CD4-positive, alpha-beta memory T cell (primary cell): ENCODE measurements around the gene FOXN4. TPM values are rescaled to one million over a fixed set of nuclear protein-coding genes. Genes with fewer than 3 reads are reported as not detected.
A peak's percentile ranks its signal among the peaks of the same experiment; 100 is the strongest.

ENCODE experiments used
- CTCF ChIA-PET: fragments of 350-600 bp; sonication (Branson Sonifier 250); formaldehyde crosslinking; loops from one replicate; lab custom pipeline; 2021; ENCODE audit warnings: inconsistent platforms; ENCODE audit not compliant: partially characterized antibody; lab: Charles Lee
- POLR2A ChIA-PET: fragments of 350-600 bp; sonication (Branson Sonifier 250); formaldehyde crosslinking; loops from one replicate; lab custom pipeline; 2021; ENCODE audit not compliant: partially characterized antibody; lab: Charles Lee
- DNase-seq, 5 donors: peaks; one replicate each; pipeline versions ENCODE4 v3.0.0 to v3.0.0-alpha.2; 2020 to 2022; ENCODE audit warnings: mixed read lengths in 1 of 5
- H3K27ac ChIP-seq: one replicate; pipeline ENCODE4 v1.7.0; 2013; ENCODE audit warnings: low read depth, low read length
- H3K27me3 ChIP-seq: 2 replicates; pipeline ENCODE4 v1.7.0; 2013; ENCODE audit warnings: mild to moderate bottlenecking, low read length, moderate library complexity; ENCODE audit not compliant: insufficient read depth
- H3K36me3 ChIP-seq: 2 replicates; pipeline ENCODE4 v1.7.0; 2013; ENCODE audit warnings: mild to moderate bottlenecking, low read length, moderate library complexity; ENCODE audit not compliant: insufficient read depth
- H3K4me1 ChIP-seq: 2 replicates; pipeline ENCODE4 v1.7.0; 2013; ENCODE audit warnings: mild to moderate bottlenecking, low read length, moderate library complexity; ENCODE audit not compliant: insufficient read depth
- H3K4me3 ChIP-seq, 2 donors: one replicate each; pipeline ENCODE4 v1.7.0; 2013; ENCODE audit warnings: low read length in 2 of 2, mild to moderate bottlenecking in 1 of 2
- H3K9me3 ChIP-seq, 2 donors: one replicate each; pipeline ENCODE4 v1.7.0; 2013; ENCODE audit warnings: low read length in 2 of 2, control low read depth in 1 of 2; ENCODE audit not compliant: control insufficient read depth in 1 of 2
- H3K27ac Mint-ChIP-seq, 7 donors: one replicate each; pipeline ENCODE4 v1.8.0; 2020 to 2021; ENCODE audit warnings: mixed read lengths in 7 of 7, mild to moderate bottlenecking in 6 of 7, inconsistent platforms in 3 of 7, moderate library complexity in 3 of 7
- H3K27me3 Mint-ChIP-seq, 2 donors: one replicate each; pipeline ENCODE4 v1.8.0; 2020 to 2021; ENCODE audit warnings: mixed read lengths in 2 of 2
- H3K36me3 Mint-ChIP-seq, 2 donors: one replicate each; pipeline ENCODE4 v1.8.0; 2020 to 2021; ENCODE audit warnings: mixed read lengths in 2 of 2, inconsistent platforms in 1 of 2, mild to moderate bottlenecking in 1 of 2
- H3K4me1 Mint-ChIP-seq, 4 donors: one replicate each; pipeline ENCODE4 v1.8.0; 2020 to 2021; ENCODE audit warnings: mixed read lengths in 4 of 4, mild to moderate bottlenecking in 1 of 4
- H3K4me3 Mint-ChIP-seq, 8 donors: one replicate each; pipeline ENCODE4 v1.8.0; 2020 to 2021; ENCODE audit warnings: mixed read lengths in 8 of 8, mild to moderate bottlenecking in 7 of 8, moderate library complexity in 6 of 8, inconsistent platforms in 3 of 8
- H3K9me3 Mint-ChIP-seq, 8 donors: one replicate each; pipeline ENCODE4 v1.8.0; 2020 to 2021; ENCODE audit warnings: mixed read lengths in 8 of 8, mild to moderate bottlenecking in 5 of 8, inconsistent platforms in 3 of 8, moderate library complexity in 1 of 8
- intact Hi-C: fragments of 100-400 bp; cut with micrococcal nuclease; formaldehyde crosslinking; loops from one replicate; pipeline ENCODE4 v1.15.1; 2023
- polyA plus RNA-seq, 2 donors: library from polyadenylated mRNA; unstranded; fragments of 300-500 nt; fragmentation: Illumina TruSeq; gene quantifications; one replicate each; pipeline ENCODE4 v1.2.3, GENCODE V29; 2021
- total RNA-seq, 2 experiments: library from RNA; stranded (reverse); gene quantifications; one replicate each; pipeline ENCODE4 v1.2.3, GENCODE V29; 2021

FOXN4 gene
- total and polyA plus RNA-seq, 4 experiments from 2014 or later, result not detected

DNA sequence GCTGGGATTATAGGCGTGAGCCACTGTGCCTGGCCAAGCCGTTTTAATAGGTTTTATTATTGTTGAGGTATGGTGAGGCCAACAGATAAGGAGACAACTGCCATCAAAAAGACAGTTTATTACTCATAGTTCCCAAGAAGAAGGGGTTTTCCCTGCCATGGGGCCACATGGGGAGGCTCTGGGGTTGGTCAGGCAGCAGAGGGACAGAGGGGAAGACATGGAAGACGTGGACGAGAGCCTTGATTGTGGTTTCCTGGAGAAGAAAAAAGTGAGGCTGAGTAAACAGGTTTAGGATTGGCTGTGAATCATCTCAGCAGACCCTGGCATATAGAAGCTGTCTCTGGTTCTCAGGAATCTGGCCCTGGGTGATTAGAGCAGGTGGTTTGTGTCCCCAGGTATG, 69.9 kb downstream of the FOXN4 start:
- Histone ChIP-seq H3K9me3 (no peaks in the 10 kb centered on the region), H3K36me3 (peaks cover 5% of the 10 kb centered on the region), H3K4me3 (no peak overlapping the region), H3K27me3 (no peaks in the 10 kb centered on the region), H3K27ac (no peak overlapping the region), H3K4me1 (no peaks in the 10 kb centered on the region)
- CTCF ChIA-PET, result no interaction called here
- peaks cover 32 to 61% of the 10 kb centered on the region in 2 donors for H3K36me3 Mint-ChIP-seq
- intact Hi-C loops, result no loop called here
- H3K4me1 Mint-ChIP-seq, result no peaks in the 10 kb centered on the region
- no peaks in the 10 kb centered on the region for H3K27me3 Mint-ChIP-seq
- H3K4me3 Mint-ChIP-seq, result no peak overlapping the region
- no peak for DNase-seq
- H3K27ac Mint-ChIP-seq, result peak overlapping the region in 1 of 7 donors; percentile 72
- no peaks in the 10 kb centered on the region for H3K9me3 Mint-ChIP-seq
- POLR2A ChIA-PET, result no interaction called here

DNA sequence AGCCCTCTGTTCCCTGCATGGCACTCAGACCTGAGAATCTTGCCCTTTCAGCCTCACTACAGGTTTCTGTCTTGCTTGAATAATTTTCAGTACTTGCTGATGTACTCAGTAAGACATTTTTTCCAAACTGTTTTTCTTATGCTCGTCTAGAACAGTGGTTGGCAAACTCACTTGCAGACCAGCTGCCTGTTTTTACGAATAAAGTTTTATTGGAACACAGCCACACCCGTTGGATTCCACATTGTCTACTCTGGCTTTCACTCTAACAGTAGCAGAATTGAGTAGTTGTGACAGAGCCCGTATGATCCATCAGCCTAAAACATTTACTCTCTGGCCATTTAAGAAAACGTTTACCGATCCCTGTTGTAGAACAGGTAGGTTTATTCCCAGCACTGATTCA, 72.8 kb downstream of the FOXN4 start:
- H3K9me3 ChIP-seq, result no peaks in the 10 kb centered on the region
- no peak overlapping the region for H3K4me3 ChIP-seq
- H3K36me3 Mint-ChIP-seq, result peaks cover 34 to 41% of the 10 kb centered on the region in 2 donors
- ChIA-PET POLR2A (no interaction called here), CTCF (interaction anchor here (0.9 kb wide), 1 partner anchor 192 kb away, joined by 3 read pairs; no protein-coding TSS in a partner anchor)
- DNase-seq, result no peak
- no peak overlapping the region for H3K27ac ChIP-seq
- peaks cover 5% of the 10 kb centered on the region for H3K36me3 ChIP-seq
- no peak overlapping the region for H3K4me3 Mint-ChIP-seq
- H3K27ac Mint-ChIP-seq, result peak overlapping the region in 1 of 7 donors; percentile 57
- no peaks in the 10 kb centered on the region for H3K9me3 Mint-ChIP-seq
- no peaks in the 10 kb centered on the region for H3K4me1 ChIP-seq
- no peaks in the 10 kb centered on the region for H3K27me3 ChIP-seq
- intact Hi-C loops, result no loop called here
- H3K27me3 Mint-ChIP-seq, result no peaks in the 10 kb centered on the region
- H3K4me1 Mint-ChIP-seq, result no peaks in the 10 kb centered on the region

DNA sequence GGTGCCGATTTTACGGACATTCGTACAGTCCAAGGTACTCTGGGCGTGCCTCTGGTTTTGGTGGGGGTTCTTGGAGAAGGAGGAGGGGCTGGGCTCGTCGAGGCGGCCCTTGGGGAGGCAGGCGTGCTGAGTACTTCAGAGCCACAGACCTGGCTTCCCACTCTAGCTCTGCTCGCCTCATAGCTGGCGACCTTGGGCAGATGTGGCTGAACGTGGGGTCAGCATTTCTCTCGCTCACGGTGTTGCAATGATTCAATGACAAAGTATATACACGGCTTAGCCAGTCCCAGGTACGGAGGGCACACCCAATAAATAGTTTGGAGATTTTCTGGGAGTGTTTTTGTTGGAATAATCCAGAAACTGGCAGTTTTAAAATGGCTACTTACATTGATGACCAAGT, 75.1 kb downstream of the FOXN4 start:
- Mint-ChIP-seq H3K4me1 (no peaks in the 10 kb centered on the region), H3K36me3 (peaks cover 30 to 40% of the 10 kb centered on the region in 2 donors), H3K27ac (no peak overlapping the region), H3K4me3 (no peak overlapping the region), H3K9me3 (no peaks in the 10 kb centered on the region), H3K27me3 (no peaks in the 10 kb centered on the region)
- H3K4me3 ChIP-seq, result no peak overlapping the region
- no peak for DNase-seq
- intact Hi-C loops, result no loop called here
- ChIA-PET CTCF (no interaction called here), POLR2A (no interaction called here)
- H3K27ac ChIP-seq, result no peak overlapping the region
- H3K9me3 ChIP-seq, result no peaks in the 10 kb centered on the region
- no peaks in the 10 kb centered on the region for H3K4me1 ChIP-seq
- no peaks in the 10 kb centered on the region for H3K36me3 ChIP-seq
- H3K27me3 ChIP-seq, result no peaks in the 10 kb centered on the region

DNA sequence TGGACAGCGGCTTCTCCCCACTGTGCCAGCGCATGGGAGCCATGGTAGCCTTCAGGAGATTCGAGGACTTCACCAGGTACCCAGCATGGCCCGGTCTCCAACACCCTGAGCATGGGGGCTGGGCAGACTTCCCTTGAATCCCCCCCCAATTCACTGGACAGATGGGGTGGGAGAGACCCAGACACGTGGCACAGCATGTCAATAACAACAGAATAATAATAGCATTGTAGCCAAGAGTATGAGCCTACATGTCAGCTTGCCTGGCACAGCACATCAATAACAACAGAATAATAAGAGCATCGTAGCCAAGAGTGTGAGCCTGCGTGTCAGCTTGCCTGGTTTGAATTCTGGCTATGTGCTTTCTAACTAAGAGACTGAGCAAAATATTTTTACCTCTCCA, 76.4 kb downstream of the FOXN4 start:
- POLR2A ChIA-PET, result no interaction called here
- Histone ChIP-seq H3K9me3 (no peaks in the 10 kb centered on the region), H3K4me3 (no peak overlapping the region), H3K27me3 (no peaks in the 10 kb centered on the region), H3K27ac (no peak overlapping the region), H3K4me1 (no peaks in the 10 kb centered on the region), H3K36me3 (no peaks in the 10 kb centered on the region)
- peaks cover 30 to 40% of the 10 kb centered on the region in 2 donors for H3K36me3 Mint-ChIP-seq
- H3K4me3 Mint-ChIP-seq, result no peak overlapping the region
- DNase-seq, result no peak
- CTCF ChIA-PET, result no interaction called here
- intact Hi-C loops, result no loop called here
- H3K27me3 Mint-ChIP-seq, result no peaks in the 10 kb centered on the region
- H3K4me1 Mint-ChIP-seq, result no peaks in the 10 kb centered on the region
- H3K9me3 Mint-ChIP-seq, result no peaks in the 10 kb centered on the region
- H3K27ac Mint-ChIP-seq, result peak overlapping the region in 1 of 7 donors; percentile 43

DNA sequence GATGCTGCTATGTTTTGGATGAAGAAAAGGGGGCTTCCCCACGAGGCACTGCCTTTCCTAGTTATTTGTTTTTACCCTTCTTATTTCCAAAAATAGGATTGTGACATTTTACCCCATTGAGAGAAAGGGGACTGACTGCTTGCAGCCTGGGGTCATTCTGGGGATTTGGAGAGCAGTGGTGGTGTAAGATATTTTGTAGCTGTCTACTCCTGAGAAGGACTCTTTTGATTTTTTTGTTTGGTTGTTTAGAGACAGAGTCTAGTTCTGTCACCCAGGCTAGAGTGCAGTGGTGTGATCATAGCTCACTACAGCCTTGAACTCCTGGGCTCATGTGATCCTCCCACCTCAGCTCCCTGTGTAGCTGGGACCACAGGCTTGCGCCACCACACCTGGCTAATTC, 78.9 kb downstream of the FOXN4 start:
- H3K4me3 ChIP-seq, result no peak overlapping the region
- ChIA-PET POLR2A (no interaction called here), CTCF (no interaction called here)
- intact Hi-C loops, result no loop called here
- no peaks in the 10 kb centered on the region for H3K27me3 ChIP-seq
- Mint-ChIP-seq H3K9me3 (no peaks in the 10 kb centered on the region), H3K4me3 (no peak overlapping the region), H3K27me3 (no peaks in the 10 kb centered on the region), H3K4me1 (no peaks in the 10 kb centered on the region), H3K36me3 (peaks cover 21 to 28% of the 10 kb centered on the region in 2 donors), H3K27ac (peak overlapping the region in 1 of 7 donors; percentile 52)
- H3K36me3 ChIP-seq, result no peaks in the 10 kb centered on the region
- H3K9me3 ChIP-seq, result no peaks in the 10 kb centered on the region
- H3K27ac ChIP-seq, result no peak overlapping the region
- no peak for DNase-seq
- H3K4me1 ChIP-seq, result no peaks in the 10 kb centered on the region

DNA sequence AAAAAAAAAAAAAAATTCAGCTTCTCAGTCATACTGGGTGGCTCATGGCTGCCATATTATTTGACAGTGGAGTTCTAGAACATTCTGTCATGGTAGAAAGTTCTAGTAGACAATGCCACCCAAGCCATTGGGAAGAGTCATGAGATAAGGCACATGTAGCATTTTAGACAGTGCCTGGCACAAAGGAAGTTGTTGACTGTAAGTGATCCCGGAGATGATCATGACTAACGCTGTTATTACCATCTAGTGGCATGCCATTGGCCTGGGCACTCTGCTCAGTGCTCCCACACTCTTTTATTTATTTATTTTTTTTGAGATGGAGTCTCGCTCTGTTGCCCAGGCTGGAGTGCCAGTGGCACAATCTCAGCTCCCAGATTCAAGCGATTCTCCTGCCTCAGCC, 80.4 kb downstream of the FOXN4 start:
- no peaks in the 10 kb centered on the region for H3K9me3 ChIP-seq
- no peak overlapping the region for H3K27ac ChIP-seq
- no peaks in the 10 kb centered on the region for H3K27me3 Mint-ChIP-seq
- H3K36me3 ChIP-seq, result no peaks in the 10 kb centered on the region
- H3K4me1 Mint-ChIP-seq, result no peaks in the 10 kb centered on the region
- no peaks in the 10 kb centered on the region for H3K9me3 Mint-ChIP-seq
- DNase-seq, result no peak
- no peaks in the 10 kb centered on the region for H3K4me1 ChIP-seq
- no peak overlapping the region for H3K4me3 ChIP-seq
- H3K4me3 Mint-ChIP-seq, result no peak overlapping the region
- intact Hi-C loops, result no loop called here
- CTCF ChIA-PET, result no interaction called here
- no peaks in the 10 kb centered on the region for H3K27me3 ChIP-seq
- POLR2A ChIA-PET, result no interaction called here
- no peak overlapping the region for H3K27ac Mint-ChIP-seq
- peaks cover 27 to 35% of the 10 kb centered on the region in 2 donors for H3K36me3 Mint-ChIP-seq

Other genes starting within 250 kb of the FOXN4 start
- gene ALKBH2, start 215.8 kb downstream of the FOXN4 start, total RNA-seq, result 10 to 100 TPM; 12.9 to 14.4 TPM
- gene ALKBH2, start 215.8 kb downstream of the FOXN4 start, polyA plus RNA-seq, result 10 to 100 TPM; 15.0 to 16.4 TPM
- gene UNG, start 211.7 kb downstream of the FOXN4 start, total RNA-seq, result 10 to 100 TPM; 18.5 to 19.5 TPM
- gene UNG, start 211.7 kb downstream of the FOXN4 start, polyA plus RNA-seq, result 10 to 100 TPM; 43.1 to 47.1 TPM
- 10 to 100 TPM; 46.7 to 47.1 TPM for gene ACACB, start 192.7 kb downstream of the FOXN4 start, total RNA-seq
- 1 to 10 TPM in 1 of 2 donors, under 1 TPM in 1; 0.83 to 2.0 TPM for gene ACACB, start 192.7 kb downstream of the FOXN4 start, polyA plus RNA-seq
- not detected for gene MYO1H, start 38.6 kb upstream of the FOXN4 start, total RNA-seq
- gene MYO1H, start 38.6 kb upstream of the FOXN4 start, polyA plus RNA-seq, result not detected
- 10 to 100 TPM; 29.2 to 31.9 TPM for gene KCTD10, start 168.0 kb upstream of the FOXN4 start, total RNA-seq
- gene KCTD10, start 168.0 kb upstream of the FOXN4 start, polyA plus RNA-seq, result 10 to 100 TPM; 23.2 to 25.3 TPM
- gene UBE3B, start 168.3 kb upstream of the FOXN4 start, total RNA-seq, result 10 to 100 TPM; 55.8 to 58.1 TPM
- 10 to 100 TPM; 24.0 to 24.4 TPM for gene UBE3B, start 168.3 kb upstream of the FOXN4 start, polyA plus RNA-seq